Activated B cell treated with CpG ODN at 0.5 μM for 24 hours (primary cell): ENCODE results near the gene RCAN2. TPM values are rescaled to one million over a fixed set of nuclear protein-coding genes. Genes with fewer than 3 reads are reported as not detected.

Experiments used
- ATAC-seq: fragments of 200-7000 bp; cut with Tn5 transposase; one replicate; pipeline ENCODE4 v1.10.0; 2021; ENCODE audit warnings: low read depth, mild to moderate bottlenecking, moderate library complexity
- CTCF ChIA-PET: fragments of 350-600 bp; sonication (Branson Sonifier 250); formaldehyde crosslinking; loops from one replicate; lab custom pipeline; 2021; ENCODE audit warnings: antibody characterized with exemption; lab: Charles Lee
- POLR2A ChIA-PET: fragments of 350-600 bp; sonication (Branson Sonifier 250); formaldehyde crosslinking; loops from one replicate; lab custom pipeline; 2021; ENCODE audit warnings: antibody characterized with exemption; lab: Charles Lee
- DNase-seq: peaks from one replicate; pipeline ENCODE4 v3.0.0; 2022
- H3K27ac Mint-ChIP-seq: one replicate; pipeline ENCODE4 v1.8.0; 2020; ENCODE audit warnings: mixed read lengths
- H3K27me3 Mint-ChIP-seq: one replicate; pipeline ENCODE4 v1.8.0; 2021; ENCODE audit warnings: mixed read lengths
- H3K36me3 Mint-ChIP-seq: one replicate; pipeline ENCODE4 v1.8.0; 2021; ENCODE audit warnings: low read depth, mixed read lengths
- H3K4me1 Mint-ChIP-seq: one replicate; pipeline ENCODE4 v1.8.0; 2021; ENCODE audit warnings: mixed read lengths
- H3K4me3 Mint-ChIP-seq: one replicate; pipeline ENCODE4 v1.8.0; 2020; ENCODE audit warnings: mild to moderate bottlenecking, mixed read lengths
- H3K9me3 Mint-ChIP-seq: one replicate; pipeline ENCODE4 v1.8.0; 2020; ENCODE audit warnings: mixed read lengths
- intact Hi-C: fragments of 100-400 bp; cut with micrococcal nuclease; formaldehyde crosslinking; loops from one replicate; pipeline ENCODE4 v1.15.1; 2024
- total RNA-seq: library from RNA; stranded (reverse); gene quantifications from 2 replicates; pipeline ENCODE4 v1.2.3, GENCODE V29; 2022
- TF ChIP-seq, protein P1 (sequence below): fragments of 200-600 bp; IDR thresholded peaks from one replicate; pipeline ENCODE4 v1.8.0; 2022; ENCODE audit warnings: antibody characterized with exemption, mild to moderate bottlenecking

RCAN2 gene
- total RNA-seq, 1 donor from 2014 or later = not detected

DNA sequence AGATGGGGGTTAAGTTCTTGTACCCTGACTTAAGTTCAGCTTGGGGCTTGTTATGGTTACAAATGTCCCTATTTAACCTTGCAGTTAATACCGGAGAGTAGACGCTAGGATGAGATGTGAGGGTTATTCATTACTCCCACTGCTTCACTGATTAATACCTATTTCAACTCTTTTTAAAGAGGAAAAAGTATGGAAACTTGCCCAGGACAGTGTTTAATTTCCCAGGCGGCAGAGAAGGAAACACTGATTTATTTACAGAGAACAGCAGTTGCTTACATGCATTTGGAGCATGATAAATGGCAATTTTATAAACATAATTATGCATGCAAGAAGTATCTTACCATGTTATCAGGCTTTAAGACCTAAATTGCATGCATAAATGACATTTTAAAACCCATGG lies 137.7 kb downstream of the RCAN2 start:
- no peak overlapping the region for H3K27ac Mint-ChIP-seq
- H3K4me3 Mint-ChIP-seq = no peak overlapping the region
- no peak for ATAC-seq
- DNase-seq = no peak
- intact Hi-C loops = no loop called here
- ChIA-PET CTCF (no interaction called here), POLR2A (no interaction called here)
- H3K9me3 Mint-ChIP-seq = no peaks in the 10 kb centered on the region
- no peaks in the 10 kb centered on the region for H3K36me3 Mint-ChIP-seq
- no peaks in the 10 kb centered on the region for H3K27me3 Mint-ChIP-seq
- H3K4me1 Mint-ChIP-seq = peaks cover 14% of the 10 kb centered on the region
- TF ChIP-seq, protein P1, sequence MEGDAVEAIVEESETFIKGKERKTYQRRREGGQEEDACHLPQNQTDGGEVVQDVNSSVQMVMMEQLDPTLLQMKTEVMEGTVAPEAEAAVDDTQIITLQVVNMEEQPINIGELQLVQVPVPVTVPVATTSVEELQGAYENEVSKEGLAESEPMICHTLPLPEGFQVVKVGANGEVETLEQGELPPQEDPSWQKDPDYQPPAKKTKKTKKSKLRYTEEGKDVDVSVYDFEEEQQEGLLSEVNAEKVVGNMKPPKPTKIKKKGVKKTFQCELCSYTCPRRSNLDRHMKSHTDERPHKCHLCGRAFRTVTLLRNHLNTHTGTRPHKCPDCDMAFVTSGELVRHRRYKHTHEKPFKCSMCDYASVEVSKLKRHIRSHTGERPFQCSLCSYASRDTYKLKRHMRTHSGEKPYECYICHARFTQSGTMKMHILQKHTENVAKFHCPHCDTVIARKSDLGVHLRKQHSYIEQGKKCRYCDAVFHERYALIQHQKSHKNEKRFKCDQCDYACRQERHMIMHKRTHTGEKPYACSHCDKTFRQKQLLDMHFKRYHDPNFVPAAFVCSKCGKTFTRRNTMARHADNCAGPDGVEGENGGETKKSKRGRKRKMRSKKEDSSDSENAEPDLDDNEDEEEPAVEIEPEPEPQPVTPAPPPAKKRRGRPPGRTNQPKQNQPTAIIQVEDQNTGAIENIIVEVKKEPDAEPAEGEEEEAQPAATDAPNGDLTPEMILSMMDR = no peak

DNA sequence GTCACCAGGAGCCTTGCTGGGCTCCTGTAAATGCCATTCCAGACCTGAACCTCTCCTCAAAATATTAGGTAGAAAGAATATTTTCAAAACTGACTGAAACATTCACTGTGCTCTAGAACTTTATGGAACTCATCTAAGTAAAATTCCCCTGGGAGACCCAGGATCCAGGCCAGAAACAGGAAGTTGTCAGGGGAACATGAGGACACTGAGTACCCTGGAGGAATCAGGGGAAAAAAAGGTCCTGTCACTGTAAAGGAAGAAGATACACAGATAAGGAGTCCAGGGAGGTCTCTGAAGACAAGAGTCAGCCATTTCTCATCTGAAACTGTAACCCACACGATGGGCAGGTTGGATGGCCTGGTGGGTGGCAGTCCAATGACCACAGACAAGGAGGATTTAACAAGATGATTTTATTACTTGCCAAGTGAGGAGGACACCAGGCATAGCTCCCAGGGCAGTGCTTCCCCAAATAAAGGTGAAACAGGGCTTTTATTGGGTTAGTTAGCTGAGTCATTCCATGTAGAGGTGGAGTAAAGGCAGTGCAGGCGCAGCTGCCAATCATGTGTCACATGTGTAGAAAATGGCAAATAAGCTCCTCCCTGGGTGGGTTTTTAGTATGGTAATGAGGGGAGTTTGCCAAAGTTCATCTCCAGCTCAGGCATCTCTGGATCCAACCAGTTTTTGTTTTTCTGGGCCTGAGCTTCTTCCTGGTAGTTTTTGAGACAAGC lies 138.5 kb downstream of the RCAN2 start:
- intact Hi-C loops = no loop called here
- TF ChIP-seq, protein P1 = no peak
- Mint-ChIP-seq H3K9me3 (no peaks in the 10 kb centered on the region), H3K27me3 (no peaks in the 10 kb centered on the region), H3K27ac (no peak overlapping the region), H3K4me3 (no peak overlapping the region), H3K36me3 (no peaks in the 10 kb centered on the region), H3K4me1 (peaks cover 9% of the 10 kb centered on the region)
- CTCF ChIA-PET = no interaction called here
- ATAC-seq (no peak), DNase-seq (no peak)
- POLR2A ChIA-PET = no interaction called here

DNA sequence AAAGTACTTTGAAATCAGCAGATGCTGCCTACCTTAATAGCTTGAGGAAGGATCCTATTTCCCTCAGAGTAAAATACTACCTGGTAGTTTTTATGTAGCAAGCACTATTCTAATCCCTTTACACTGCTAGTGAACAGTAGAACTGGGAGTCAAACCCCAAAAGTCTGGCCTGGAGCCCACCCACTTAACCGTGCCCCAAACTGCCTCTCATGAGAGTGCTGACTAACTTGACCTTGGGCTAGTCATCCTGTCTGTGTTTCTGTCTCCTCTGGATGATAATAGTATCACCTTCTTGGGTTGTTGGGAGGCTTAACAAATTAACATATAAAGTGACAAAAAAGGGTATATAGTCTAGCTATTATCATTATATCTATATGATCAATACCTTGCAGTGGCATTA lies 140.5 kb downstream of the RCAN2 start:
- H3K4me1 Mint-ChIP-seq = no peaks in the 10 kb centered on the region
- no peaks in the 10 kb centered on the region for H3K36me3 Mint-ChIP-seq
- no peak for ATAC-seq
- TF ChIP-seq, protein P1 = no peak
- ChIA-PET POLR2A (no interaction called here), CTCF (no interaction called here)
- intact Hi-C loops = no loop called here
- DNase-seq = no peak
- H3K9me3 Mint-ChIP-seq = no peaks in the 10 kb centered on the region
- H3K4me3 Mint-ChIP-seq = no peak overlapping the region
- H3K27me3 Mint-ChIP-seq = peaks cover 2% of the 10 kb centered on the region
- H3K27ac Mint-ChIP-seq = no peak overlapping the region

DNA sequence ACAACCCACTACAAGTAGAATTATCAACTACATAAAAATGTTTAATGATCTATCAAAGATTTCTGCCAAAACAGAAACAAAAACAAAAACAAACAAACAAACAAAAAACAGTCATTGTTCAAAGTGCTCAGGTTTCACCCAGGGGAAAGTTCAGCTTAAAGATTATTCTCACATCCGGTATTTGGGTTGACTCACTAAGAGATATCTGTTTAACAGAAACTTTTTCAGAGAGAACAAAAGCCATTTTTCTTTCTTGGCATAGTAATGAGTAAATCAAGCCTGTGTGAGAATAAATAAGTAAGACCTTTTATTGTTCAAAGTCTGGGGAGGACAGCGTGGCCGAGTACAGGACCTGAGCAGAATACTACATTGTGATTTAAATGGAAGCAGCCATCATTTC lies 143.6 kb downstream of the RCAN2 start:
- CTCF ChIA-PET = no interaction called here

DNA sequence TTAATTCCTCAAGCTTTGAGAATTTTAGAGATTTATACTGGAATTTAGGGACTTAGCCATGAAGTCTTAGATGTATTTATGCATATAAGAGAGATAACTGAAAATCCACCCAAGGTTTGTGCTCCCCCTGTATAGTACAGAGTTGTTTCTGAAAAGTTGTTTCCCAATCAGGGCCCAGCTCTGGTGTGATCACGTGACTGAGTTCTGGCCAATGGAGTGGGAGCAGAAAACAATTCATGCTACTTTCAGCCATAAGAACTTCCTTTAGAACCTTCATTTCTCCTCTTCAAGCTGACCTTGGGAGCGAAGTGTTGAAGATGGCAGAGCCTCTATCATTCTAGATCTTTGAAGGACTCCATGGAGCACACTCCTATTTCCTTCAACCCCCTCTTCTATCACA lies 151.0 kb downstream of the RCAN2 start:
- no peak for ATAC-seq
- no peak for DNase-seq
- ChIA-PET POLR2A (no interaction called here), CTCF (no interaction called here)
- TF ChIP-seq, protein P1 = no peak
- Mint-ChIP-seq H3K27ac (no peak overlapping the region), H3K36me3 (no peaks in the 10 kb centered on the region), H3K27me3 (peaks cover 14% of the 10 kb centered on the region), H3K4me3 (no peak overlapping the region), H3K9me3 (no peaks in the 10 kb centered on the region), H3K4me1 (no peaks in the 10 kb centered on the region)
- intact Hi-C loops = no loop called here

More for the DNA sequence above, 143.6 kb downstream of the RCAN2 start:
- POLR2A ChIA-PET = no interaction called here
- Mint-ChIP-seq H3K4me1 (no peaks in the 10 kb centered on the region), H3K27me3 (peaks cover 9% of the 10 kb centered on the region), H3K36me3 (no peaks in the 10 kb centered on the region), H3K27ac (no peak overlapping the region), H3K9me3 (no peaks in the 10 kb centered on the region), H3K4me3 (no peak overlapping the region)
- intact Hi-C loops = no loop called here
- DNase-seq (no peak), ATAC-seq (no peak)
- TF ChIP-seq, protein P1 = no peak
